HG03159 (cell line): ENCODE data around the gene HMGN3.
"Not testable (repeated sequence)": the region's sequence is repeated elsewhere in the genome, so short reads cannot be mapped to it uniquely, and the experiment has no call there.

Source experiments
- ATAC-seq: cut with Tn5 transposase; IDR thresholded peaks from one replicate; pipeline ENCODE4 v1.9.1; 2021; ENCODE audit warnings: mild to moderate bottlenecking, moderate library complexity; ENCODE audit not compliant: unreplicated experiment

HMGN3 gene

GRCh38 chr6:79234150-79235022 lies at the start of gene HMGN3:
HMGN3 (minus strand) TSS chr6:79234682.
- peak; percentile 94 for ATAC-seq

- ATAC-seq: no peak
These were observed 46.3 kb upstream of the HMGN3 start for GRCh38 chr6:79280756-79281155.

DNA sequence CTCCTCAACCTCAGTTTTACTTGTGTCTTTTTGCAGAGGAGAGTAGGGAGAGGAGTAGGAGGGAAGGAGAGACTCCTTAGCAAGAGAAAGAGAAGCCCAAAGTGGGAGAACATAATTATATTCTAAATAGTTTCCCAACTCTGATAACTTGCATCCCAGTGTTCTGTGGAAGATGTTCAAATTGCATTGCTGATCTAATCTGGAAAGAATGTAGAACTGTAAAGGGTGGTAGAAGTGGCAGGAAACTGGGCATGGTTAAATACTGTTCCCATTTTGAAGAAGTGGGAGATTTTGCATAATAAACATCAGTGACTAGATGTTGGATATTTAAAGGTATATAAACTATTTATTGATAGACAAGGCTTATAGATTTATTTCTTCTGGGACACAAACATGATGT lies 42.6 kb upstream of the HMGN3 start:
- ATAC-seq: no peak

DNA sequence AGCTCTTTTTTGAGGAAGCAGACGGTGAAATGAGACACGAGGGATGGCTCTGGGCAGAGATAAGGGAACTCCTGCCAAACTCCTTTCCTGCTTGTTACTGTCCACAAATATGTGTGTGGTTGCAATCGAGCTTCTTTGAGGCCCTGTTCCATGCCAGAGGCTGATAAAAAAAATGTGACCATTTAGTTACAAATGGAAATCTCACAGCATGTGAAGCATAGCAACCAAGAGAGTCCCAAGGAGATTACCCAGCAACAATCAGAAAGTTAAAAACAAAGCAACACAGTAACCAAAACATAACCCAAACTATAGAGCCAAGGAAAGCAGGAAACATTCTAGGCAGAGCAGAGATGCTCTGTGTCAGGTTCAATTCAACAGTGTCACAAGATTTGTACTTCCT lies 35.4 kb upstream of the HMGN3 start:
- ATAC-seq: no peak

- no peak for ATAC-seq
These were observed 32.6 kb upstream of the HMGN3 start for GRCh38 chr6:79267128-79267527.

GRCh38 chr6:79266051-79266450 lies 31.6 kb upstream of the HMGN3 start:
- ATAC-seq: no peak

GRCh38 chr6:79263359-79263758 lies 28.9 kb upstream of the HMGN3 start:
- ATAC-seq: no peak

DNA sequence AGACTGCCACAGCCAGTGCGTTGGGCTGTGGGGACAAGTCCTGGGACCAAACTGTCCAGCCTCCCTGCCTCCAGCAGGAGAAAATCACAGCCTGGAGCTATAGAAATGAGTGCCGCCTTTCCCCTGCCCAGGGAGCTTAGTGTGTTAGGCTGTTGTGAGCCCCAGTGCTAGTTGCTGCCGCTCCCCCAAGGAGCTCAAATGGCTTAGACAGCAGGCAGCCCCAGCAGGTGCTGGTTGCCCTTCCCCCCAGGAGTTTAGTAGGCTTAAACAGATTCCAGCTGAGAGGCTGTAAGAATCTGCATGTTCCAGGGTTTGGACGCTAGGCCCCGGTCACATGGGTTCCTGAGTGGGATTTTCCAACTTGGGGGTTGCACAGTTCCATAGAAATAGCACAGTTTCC lies 27.2 kb upstream of the HMGN3 start:
- no peak for ATAC-seq

DNA sequence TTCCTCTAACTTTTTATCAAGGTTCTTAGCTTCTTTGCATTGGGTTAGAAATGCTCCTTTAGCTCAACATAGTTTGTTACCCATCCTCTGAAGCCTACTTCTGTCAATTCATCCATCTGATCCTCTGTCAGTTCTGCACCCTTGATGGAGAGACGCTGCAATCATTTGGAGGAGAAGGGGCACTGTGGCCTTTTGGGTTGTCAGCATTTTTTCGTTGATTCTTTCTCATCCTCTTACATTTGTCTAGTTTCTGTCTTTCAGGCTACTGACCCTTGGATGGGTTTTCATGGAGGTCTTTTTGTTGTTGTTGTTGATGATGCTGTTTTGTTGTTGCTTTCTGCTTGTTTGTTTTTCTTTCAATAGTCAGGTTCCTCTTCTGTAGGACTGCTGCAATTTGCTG lies 26.3 kb upstream of the HMGN3 start:
- ATAC-seq: no peak

DNA sequence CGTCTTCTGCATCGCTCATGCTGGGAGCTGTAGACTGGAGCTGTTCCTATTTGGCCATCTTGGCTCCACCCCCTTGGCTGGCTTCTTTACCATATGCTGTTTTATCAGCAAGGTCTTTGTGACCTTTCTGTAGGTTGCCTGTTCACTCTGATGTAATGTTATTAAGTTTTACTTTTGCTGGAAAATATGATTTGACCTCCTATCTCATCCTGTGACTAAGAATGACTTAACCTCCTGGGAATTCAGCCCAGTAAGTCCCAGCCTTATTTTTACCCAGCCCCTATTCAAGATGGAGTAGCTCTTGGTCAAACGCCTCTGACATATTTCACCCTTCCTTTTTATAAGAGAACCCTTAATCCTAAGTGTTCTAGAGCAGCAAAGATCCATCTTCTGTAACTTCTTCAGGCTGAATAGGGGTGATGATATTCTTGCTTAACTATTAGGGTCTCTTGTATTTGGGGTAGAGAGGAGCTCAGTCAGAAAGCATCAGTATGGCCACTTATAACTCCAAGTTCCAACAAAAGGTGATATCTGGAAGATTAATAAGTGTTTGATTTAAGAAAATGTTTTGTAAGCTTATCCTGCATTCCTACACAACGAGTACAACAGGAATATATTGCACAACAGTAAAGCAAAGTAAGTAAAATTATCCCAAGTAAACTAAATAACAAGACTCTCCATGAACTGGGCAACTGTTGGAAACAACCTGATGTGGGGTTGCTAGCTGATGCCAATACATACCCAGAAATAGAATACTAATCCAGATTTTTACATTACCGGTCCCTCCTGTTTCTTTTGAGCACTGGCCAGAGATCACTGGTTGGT lies 23.1 kb upstream of the HMGN3 start:
- no peak for ATAC-seq

DNA sequence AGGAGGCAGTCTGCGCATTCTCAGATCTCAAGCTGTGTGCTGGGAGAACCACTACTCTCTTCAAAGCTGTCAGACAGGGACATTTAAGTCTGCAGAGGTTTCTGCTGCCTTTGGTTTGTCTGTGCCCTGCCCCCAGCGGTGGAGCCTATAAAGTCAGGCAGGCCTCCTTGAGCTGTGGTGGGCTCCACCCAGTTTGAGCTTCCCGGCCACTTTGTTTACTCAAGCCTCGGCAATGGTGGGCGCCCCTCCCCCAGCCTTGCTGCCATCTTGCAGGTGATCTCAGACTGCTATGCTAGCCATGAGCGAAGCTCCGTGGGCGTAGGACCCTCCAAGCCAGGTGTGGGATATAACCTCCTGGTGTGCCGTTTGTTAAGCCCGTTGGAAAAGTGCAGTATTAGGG lies 22.3 kb upstream of the HMGN3 start:
- not testable (repeated sequence) for ATAC-seq

DNA sequence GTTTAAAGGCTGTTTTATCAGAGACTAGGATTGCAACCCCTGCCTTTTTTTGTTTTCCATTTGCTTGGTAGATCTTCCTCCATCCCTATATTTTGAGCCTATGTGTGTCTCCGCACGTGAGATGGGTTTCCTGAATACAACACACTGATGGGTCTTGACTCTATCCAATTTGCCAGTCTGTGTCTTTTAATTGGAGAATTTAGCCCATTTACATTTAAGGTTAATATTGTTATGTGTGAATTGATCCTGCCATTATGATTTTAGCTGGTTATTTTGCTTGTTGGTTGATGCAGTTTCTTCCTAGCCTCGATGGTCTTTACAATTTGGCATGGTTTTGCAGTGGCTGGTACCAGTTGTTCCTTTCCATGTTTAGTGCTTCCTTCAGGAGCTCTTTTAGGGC lies 20.6 kb upstream of the HMGN3 start:
- ATAC-seq: not testable (repeated sequence)

DNA sequence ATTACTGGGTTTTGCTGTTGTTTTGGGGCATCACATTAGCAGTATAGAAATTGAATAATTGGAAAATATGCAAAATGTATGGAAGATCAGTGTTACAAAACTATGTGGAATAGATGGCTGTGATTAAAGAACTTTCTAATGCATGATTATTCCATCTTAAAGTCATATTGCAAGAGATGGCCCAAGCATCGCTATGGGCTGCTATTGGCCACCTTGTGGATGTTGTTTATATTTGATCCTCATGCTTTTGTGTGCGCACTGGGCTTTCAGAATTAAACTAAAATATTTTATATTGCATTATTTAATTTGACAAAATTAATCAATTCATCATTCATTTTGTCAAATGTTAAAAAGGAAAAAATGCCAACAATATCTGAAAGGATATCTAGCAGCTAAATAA lies 16.1 kb upstream of the HMGN3 start:
- no peak for ATAC-seq

GRCh38 chr6:79250107-79250514 lies 15.6 kb upstream of the HMGN3 start:
- peak; percentile 66 for ATAC-seq

DNA sequence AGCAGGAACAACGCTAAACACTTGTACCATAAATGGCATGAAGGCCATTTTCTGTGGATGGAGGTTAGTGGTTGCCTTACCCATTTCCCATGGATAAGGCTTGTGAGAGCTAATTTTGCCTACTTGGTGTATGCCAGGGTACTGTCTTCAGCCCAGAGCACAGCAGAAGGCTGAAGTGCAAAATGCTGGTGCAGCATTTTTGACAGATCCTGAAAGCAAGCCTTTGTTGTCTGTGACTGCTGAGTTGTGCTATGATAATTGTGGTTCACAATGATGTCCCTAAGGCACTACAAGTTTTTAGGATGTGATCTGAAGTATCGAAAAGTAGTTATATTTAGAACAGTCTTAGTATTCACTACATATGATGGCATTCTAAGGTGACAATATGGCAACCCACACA lies 14.7 kb upstream of the HMGN3 start:
- ATAC-seq: no peak

- peak; percentile 89 for ATAC-seq
These were observed 12.4 kb upstream of the HMGN3 start for GRCh38 chr6:79246891-79247290.

- ATAC-seq: no peak
These were observed 6.7 kb upstream of the HMGN3 start for GRCh38 chr6:79241228-79241627.

GRCh38 chr6:79240509-79240908 lies 6.0 kb upstream of the HMGN3 start:
- peak; percentile 60 for ATAC-seq

DNA sequence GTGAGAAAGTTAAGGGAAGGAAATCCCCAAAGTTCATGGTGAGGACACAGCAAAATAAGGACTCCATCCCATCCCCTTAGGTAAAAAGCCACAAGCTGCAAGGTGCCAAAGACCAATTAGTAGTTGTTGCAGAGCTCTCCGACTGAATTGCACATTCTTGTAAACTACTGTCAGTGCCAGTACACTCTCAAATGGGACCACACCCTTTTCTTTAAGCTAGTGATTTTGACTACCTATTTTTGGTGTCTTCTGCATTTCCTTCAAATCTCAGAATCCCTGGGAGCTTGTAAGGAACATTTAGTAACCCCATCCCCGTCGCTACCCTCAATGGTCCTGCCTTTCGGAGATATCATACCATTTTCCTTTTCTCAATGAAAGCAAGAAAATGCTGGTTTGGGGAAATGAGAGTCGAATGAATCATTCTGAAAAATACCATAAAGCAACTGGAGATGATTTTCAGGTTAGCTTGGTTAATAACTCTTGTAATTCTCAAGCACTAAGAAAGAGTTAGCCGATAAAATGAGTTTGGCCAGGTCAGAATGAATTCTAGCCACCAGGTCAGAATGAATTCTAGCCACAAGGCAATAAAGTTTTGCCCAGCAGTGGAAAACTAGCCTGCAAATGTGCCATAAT lies 5.2 kb upstream of the HMGN3 start:
- ATAC-seq: peak; percentile 55

DNA sequence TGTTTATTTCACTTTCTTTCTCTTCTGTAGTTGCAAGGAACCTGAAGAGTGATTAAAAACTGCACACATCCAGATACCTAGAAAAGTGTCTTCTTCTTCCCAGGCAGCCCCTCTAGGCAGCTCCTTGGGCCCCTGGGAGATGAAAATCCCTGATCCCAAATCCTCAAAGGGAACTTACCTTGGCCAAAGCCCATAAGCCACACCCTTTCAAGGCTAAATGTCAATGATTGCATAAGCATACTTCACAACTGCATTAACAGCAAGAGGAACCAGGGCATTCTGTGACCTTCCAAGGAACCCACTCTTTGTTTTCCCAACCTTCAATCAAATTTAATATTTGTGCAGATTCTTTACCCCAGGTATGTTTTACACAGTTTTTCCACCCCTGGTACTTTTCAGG lies 4.4 kb upstream of the HMGN3 start:
- ATAC-seq: no peak

DNA sequence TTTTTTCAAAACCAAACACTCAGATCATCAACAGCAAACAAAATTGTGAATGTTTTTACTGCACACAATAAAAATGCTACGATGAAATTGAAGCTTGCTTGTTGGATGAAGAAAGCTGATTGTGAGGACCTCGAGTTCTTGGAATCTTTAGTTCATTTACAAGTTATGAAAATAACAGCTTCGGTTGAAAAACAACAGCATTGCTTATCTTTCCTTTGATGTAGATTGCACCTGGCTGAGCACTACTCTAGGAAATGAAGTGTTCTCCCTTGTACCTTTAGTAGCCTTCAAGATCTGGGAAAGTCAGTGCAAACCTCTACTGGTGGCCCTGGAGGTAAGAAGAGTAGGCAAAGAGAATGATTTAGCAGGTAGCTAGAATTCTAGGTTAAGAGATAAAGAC lies 2.2 kb upstream of the HMGN3 start:
- ATAC-seq: no peak
